GM12873 (cell line): Measurements from ENCODE around the gene PCNX2.

Experiments
- CTCF ChIP-seq: IDR thresholded peaks from 2 replicates; pipeline ENCODE4 v1.5.1; 2012; ENCODE audit warnings: low read depth, mild to moderate bottlenecking, moderate library complexity, low read length, control low read depth; ENCODE audit not compliant: insufficient read depth; ENCODE audit errors: missing control alignments

PCNX2 gene

GRCh38 chr1:233326811-233327650 lies 31.5 kb upstream of the PCNX2 start:
- TF ChIP-seq CTCF, result no peak

GRCh38 chr1:233326319-233326718 lies 30.8 kb upstream of the PCNX2 start:
- TF ChIP-seq CTCF, result no peak

- TF ChIP-seq CTCF, result no peak
Observed at GRCh38 chr1:233323718-233324117, 28.2 kb upstream of the PCNX2 start.

GRCh38 chr1:233320023-233320422 lies 24.5 kb upstream of the PCNX2 start:
- TF ChIP-seq CTCF, result no peak

GRCh38 chr1:233319272-233319671 lies 23.7 kb upstream of the PCNX2 start:
- no peak for TF ChIP-seq CTCF

GRCh38 chr1:233316473-233316872 lies 20.9 kb upstream of the PCNX2 start:
- TF ChIP-seq CTCF, result no peak

- no peak for TF ChIP-seq CTCF
Observed at GRCh38 chr1:233315718-233316301, 20.3 kb upstream of the PCNX2 start.
